ENCODE measurements around the gene DDX21.
"Not testable (repeated sequence)": the region's sequence is repeated elsewhere in the genome, so short reads cannot be mapped to it uniquely, and the experiment has no call there.

DDX21 gene

DNA sequence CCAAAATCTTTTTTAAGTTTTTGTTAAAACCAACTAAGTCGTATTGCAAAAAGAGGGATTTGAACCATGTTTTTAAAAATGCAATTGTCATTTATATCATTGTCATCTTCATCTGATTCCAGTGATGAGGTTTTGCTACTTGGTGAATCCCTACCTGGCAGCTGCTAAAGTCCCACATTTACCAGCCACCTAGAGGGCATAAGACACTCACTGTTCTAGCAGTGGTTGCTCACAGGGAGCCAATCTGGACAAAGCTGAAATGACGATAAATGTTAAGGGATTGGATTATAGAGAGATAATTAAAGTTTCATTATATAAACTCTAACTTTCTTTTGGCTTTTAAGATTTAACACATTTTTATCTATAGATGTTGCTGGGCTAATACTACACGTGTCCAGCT is 51.3 kb downstream of the DDX21 start:
- no peak overlapping the region for H3K27ac ChIP-seq (ENCODE audit: low read depth, low read length)
- no peaks in the 10 kb centered on the region for H4K20me1 ChIP-seq (ENCODE audit: low read depth, low read length)
- H2AFZ ChIP-seq (ENCODE audit: low read depth, low read length, severe bottlenecking) = no peak overlapping the region
- 0 out of 2 replicates have a peak, but pooled peaks cover 5% of the 10 kb centered on the region for H3F3A ChIP-seq (ENCODE audit: insufficient read depth)
- H3K9ac ChIP-seq (ENCODE audit: low read length) = no peak overlapping the region
- no peaks in the 10 kb centered on the region for H3K27me3 ChIP-seq (ENCODE audit: low read length)
- H3K4me2 ChIP-seq (ENCODE audit: low read depth, low read length, poor library complexity, severe bottlenecking) = no peak overlapping the region
- H3K4me3 ChIP-seq (ENCODE audit: insufficient read depth, low read length, poor library complexity, severe bottlenecking) = no peak overlapping the region
- H3K79me2 ChIP-seq (ENCODE audit: insufficient read depth, low read length) = no peaks in the 10 kb centered on the region
- TF ChIP-seq EZH2phosphoT487 (conservative IDR thresholded peaks at IDR 0.05; ENCODE audit: low read length) = no peak
- TF ChIP-seq, protein P1, sequence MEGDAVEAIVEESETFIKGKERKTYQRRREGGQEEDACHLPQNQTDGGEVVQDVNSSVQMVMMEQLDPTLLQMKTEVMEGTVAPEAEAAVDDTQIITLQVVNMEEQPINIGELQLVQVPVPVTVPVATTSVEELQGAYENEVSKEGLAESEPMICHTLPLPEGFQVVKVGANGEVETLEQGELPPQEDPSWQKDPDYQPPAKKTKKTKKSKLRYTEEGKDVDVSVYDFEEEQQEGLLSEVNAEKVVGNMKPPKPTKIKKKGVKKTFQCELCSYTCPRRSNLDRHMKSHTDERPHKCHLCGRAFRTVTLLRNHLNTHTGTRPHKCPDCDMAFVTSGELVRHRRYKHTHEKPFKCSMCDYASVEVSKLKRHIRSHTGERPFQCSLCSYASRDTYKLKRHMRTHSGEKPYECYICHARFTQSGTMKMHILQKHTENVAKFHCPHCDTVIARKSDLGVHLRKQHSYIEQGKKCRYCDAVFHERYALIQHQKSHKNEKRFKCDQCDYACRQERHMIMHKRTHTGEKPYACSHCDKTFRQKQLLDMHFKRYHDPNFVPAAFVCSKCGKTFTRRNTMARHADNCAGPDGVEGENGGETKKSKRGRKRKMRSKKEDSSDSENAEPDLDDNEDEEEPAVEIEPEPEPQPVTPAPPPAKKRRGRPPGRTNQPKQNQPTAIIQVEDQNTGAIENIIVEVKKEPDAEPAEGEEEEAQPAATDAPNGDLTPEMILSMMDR (IDR thresholded peaks at IDR 0.05; ENCODE audit: insufficient read depth, low read length, poor library complexity, severe bottlenecking) = no peak
- no peaks in the 10 kb centered on the region for H3K9me3 ChIP-seq (ENCODE audit: insufficient read depth, low read length)
- no peaks in the 10 kb centered on the region for H3K9me2 ChIP-seq (replicated peaks; ENCODE audit: insufficient read depth, low read length)
- H3K36me3 ChIP-seq (ENCODE audit: low read length) = no peaks in the 10 kb centered on the region; the same call in 1 of the 2 replicates

DNA sequence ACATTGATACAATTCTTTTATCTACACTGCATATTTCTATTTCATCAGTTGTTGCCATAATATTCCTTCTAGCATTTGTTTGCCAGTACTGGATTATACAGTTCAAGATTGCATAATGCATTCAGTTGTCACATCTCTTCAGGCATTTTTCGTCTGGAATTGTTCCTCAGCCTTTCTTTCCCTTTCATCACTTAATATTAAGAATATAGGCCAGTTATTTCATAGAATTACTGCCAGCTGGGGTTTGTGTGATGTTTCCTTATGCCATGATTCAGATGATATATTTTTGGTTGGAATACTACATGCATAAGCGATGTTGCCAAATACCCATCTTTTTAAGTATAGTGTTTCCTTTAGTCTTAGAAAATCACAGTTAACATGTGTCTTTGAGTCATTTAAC is 53.4 kb downstream of the DDX21 start:
- Histone ChIP-seq H3K27ac (ENCODE audit: low read depth, low read length) (no peak overlapping the region), H3K4me2 (ENCODE audit: low read depth, low read length, poor library complexity, severe bottlenecking) (no peak overlapping the region), H4K20me1 (ENCODE audit: low read depth, low read length) (no peaks in the 10 kb centered on the region), H3K9me2 (replicated peaks; ENCODE audit: insufficient read depth, low read length) (no peaks in the 10 kb centered on the region), H3K9me3 (ENCODE audit: insufficient read depth, low read length) (no peaks in the 10 kb centered on the region), H3K79me2 (ENCODE audit: insufficient read depth, low read length) (no peaks in the 10 kb centered on the region), H2AFZ (ENCODE audit: low read depth, low read length, severe bottlenecking) (no peak overlapping the region), H3K9ac (ENCODE audit: low read length) (no peak overlapping the region), H3K27me3 (ENCODE audit: low read length) (no peaks in the 10 kb centered on the region), H3K4me3 (ENCODE audit: insufficient read depth, low read length, poor library complexity, severe bottlenecking) (no peak overlapping the region), H3F3A (ENCODE audit: insufficient read depth) (0 out of 2 replicates have a peak, but pooled peaks cover 5% of the 10 kb centered on the region), H3K36me3 (ENCODE audit: low read length) (no peaks in the 10 kb centered on the region; the same call in 1 of the 2 replicates)
- no peak for TF ChIP-seq EZH2phosphoT487 (conservative IDR thresholded peaks at IDR 0.05; ENCODE audit: low read length)
- TF ChIP-seq, protein P1 (IDR thresholded peaks at IDR 0.05; ENCODE audit: insufficient read depth, low read length, poor library complexity, severe bottlenecking) = no peak

DNA sequence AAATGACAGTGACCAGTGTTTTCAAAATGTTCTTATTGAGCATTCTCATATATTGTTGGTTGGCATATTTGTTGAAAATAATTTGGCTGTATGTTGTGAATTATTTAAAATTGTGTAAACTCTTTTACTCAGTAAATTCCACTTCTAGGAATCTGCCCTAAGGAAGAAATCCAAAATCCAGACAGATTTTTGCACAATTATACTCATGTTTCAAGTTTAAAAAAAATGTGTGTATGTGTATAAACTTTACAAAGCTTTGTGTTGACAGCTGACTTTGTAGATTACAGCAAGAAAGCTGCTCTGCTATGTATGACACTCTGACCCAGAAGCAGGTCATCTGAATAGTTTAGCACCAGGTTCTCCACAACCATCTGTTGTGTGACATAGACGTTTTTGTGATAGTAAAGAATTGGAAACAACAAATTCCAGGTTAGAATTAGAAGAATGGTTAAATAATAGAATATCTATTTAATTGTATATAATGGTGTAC is 54.2 kb downstream of the DDX21 start:
- H3K9me3 ChIP-seq (ENCODE audit: insufficient read depth, low read length) = no peaks in the 10 kb centered on the region
- no peak overlapping the region for H3K4me3 ChIP-seq (ENCODE audit: insufficient read depth, low read length, poor library complexity, severe bottlenecking)
- H3K9ac ChIP-seq (ENCODE audit: low read length) = no peak overlapping the region
- H2AFZ ChIP-seq (ENCODE audit: low read depth, low read length, severe bottlenecking) = no peak overlapping the region
- no peaks in the 10 kb centered on the region for H3K27me3 ChIP-seq (ENCODE audit: low read length)
- no peak overlapping the region for H3K4me2 ChIP-seq (ENCODE audit: low read depth, low read length, poor library complexity, severe bottlenecking)
- TF ChIP-seq EZH2phosphoT487 (conservative IDR thresholded peaks at IDR 0.05; ENCODE audit: low read length) = no peak
- TF ChIP-seq, protein P1 (IDR thresholded peaks at IDR 0.05; ENCODE audit: insufficient read depth, low read length, poor library complexity, severe bottlenecking) = no peak
- H3K36me3 ChIP-seq (ENCODE audit: low read length) = no peaks in the 10 kb centered on the region; the same call in 1 of the 2 replicates
- H3K9me2 ChIP-seq (replicated peaks; ENCODE audit: insufficient read depth, low read length) = no peaks in the 10 kb centered on the region
- H3K27ac ChIP-seq (ENCODE audit: low read depth, low read length) = no peak overlapping the region
- 0 out of 2 replicates have a peak, but pooled peaks cover 5% of the 10 kb centered on the region for H3F3A ChIP-seq (ENCODE audit: insufficient read depth)
- no peaks in the 10 kb centered on the region for H4K20me1 ChIP-seq (ENCODE audit: low read depth, low read length)
- no peaks in the 10 kb centered on the region for H3K79me2 ChIP-seq (ENCODE audit: insufficient read depth, low read length)

DNA sequence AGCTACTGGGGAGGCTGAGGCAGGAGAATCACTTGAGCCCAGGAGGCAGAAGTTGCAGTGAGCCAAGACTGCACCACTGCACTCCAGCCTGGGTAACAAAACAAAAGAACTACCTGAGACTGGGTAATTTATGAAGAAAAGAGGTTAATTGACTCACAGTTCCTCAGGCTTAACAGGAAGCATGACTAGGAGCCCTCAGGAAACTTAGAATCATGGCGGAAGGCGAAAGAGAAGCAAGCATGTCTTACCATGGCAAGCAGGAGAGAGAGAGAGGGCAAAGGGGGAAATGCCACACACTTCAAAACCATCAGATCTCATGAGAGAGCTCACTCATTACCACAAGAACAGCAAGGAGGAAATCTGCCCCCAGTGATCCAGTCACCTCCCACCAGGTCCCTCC is 56.8 kb downstream of the DDX21 start:
- H3K9me3 ChIP-seq (ENCODE audit: insufficient read depth, low read length); H2AFZ ChIP-seq (ENCODE audit: low read depth, low read length, severe bottlenecking); H3K36me3 ChIP-seq (ENCODE audit: low read length); H3K27ac ChIP-seq (ENCODE audit: low read depth, low read length); H3K4me3 ChIP-seq (ENCODE audit: insufficient read depth, low read length, poor library complexity, severe bottlenecking); H3K9me2 ChIP-seq (replicated peaks; ENCODE audit: insufficient read depth, low read length); H3K27me3 ChIP-seq (ENCODE audit: low read length); H3K9ac ChIP-seq (ENCODE audit: low read length); H3K4me2 ChIP-seq (ENCODE audit: low read depth, low read length, poor library complexity, severe bottlenecking); H3F3A ChIP-seq (ENCODE audit: insufficient read depth); H3K79me2 ChIP-seq (ENCODE audit: insufficient read depth, low read length); H4K20me1 ChIP-seq (ENCODE audit: low read depth, low read length): not testable (repeated sequence)
